GM12878 (cell line): Measurements from ENCODE around the gene MSL3. TPM values are rescaled to one million over a fixed set of nuclear protein-coding genes. Genes with fewer than 3 reads are reported as not detected.

Experiments used
- ATAC-seq: fragments of 200-7000 bp; cut with Tn5 transposase; 3 replicates; pipeline ENCODE4 v1.9.1; 2020; ENCODE audit warnings: mild to moderate bottlenecking, moderate library complexity
- BruUV-seq: library from RNA; stranded (reverse); fragments of 400-500 nt; replicated peaks from 2 replicates; lab custom pipeline; 2021; lab: Mats Ljungman, UMichigan
- CTCF ChIA-PET: fragments of 300-600 bp; sonication (Branson Sonifier 250); formaldehyde crosslinking; extraction: SDS; loops from one replicate; lab custom pipeline; 2021; ENCODE audit warnings: inconsistent platforms; lab: Yijun Ruan, JAX
- POLR2A ChIA-PET: fragments of 350-600 bp; formaldehyde crosslinking; extraction: SDS; loops from one replicate; lab custom pipeline; 2021; ENCODE audit warnings: inconsistent platforms; lab: Charles Lee
- RAD21 ChIA-PET: fragments of 300-600 bp; sonication (Branson Sonifier 250); formaldehyde crosslinking; loops from one replicate; lab custom pipeline; 2023; ENCODE audit warnings: antibody characterized with exemption; ENCODE audit not compliant: unreplicated experiment; lab: Charles Lee
- SMC1A ChIA-PET: fragments of 300-600 bp; sonication (Branson Sonifier 250); formaldehyde crosslinking; loops from one replicate; lab custom pipeline; 2023; ENCODE audit not compliant: unreplicated experiment, uncharacterized antibody; lab: Charles Lee
- DNase-seq: peaks from one replicate; pipeline ENCODE4 v3.0.0-alpha.2; 2011; ENCODE audit warnings: low read depth, low spot score
- FAIRE-seq: peaks from 3 replicates; lab custom pipeline; 2011; peaks lifted over from hg19 to GRCh38; lab: Jason Lieb, UNC
- H2AFZ ChIP-seq: 2 replicates; pipeline ENCODE4 v1.6.0; 2011; ENCODE audit warnings: low read depth, low read length, control low read depth; ENCODE audit not compliant: control insufficient read depth
- H3K27ac ChIP-seq: 2 replicates; pipeline ENCODE4 v1.5.1; 2011; ENCODE audit warnings: control low read depth; ENCODE audit not compliant: control insufficient read depth, insufficient read depth
- H3K27me3 ChIP-seq, 2 experiments: replicated peaks in 1 of 2; 2 replicates each; pipeline versions ENCODE4 v1.6.0 to v1.6.1; 2011; ENCODE audit warnings: low read length in 1 of 2; ENCODE audit not compliant: control insufficient read depth in 2 of 2, insufficient read depth in 2 of 2
- H3K36me3 ChIP-seq, 2 experiments: 2 replicates each; pipeline ENCODE4 v1.5.1; 2011; ENCODE audit warnings: low read length in 1 of 2; ENCODE audit not compliant: control insufficient read depth in 2 of 2, insufficient read depth in 2 of 2
- H3K4me1 ChIP-seq: 2 replicates; pipeline ENCODE4 v1.6.1; 2011; ENCODE audit warnings: mild to moderate bottlenecking, low read length, moderate library complexity, mixed read lengths; ENCODE audit not compliant: control insufficient read depth, insufficient read depth
- H3K4me2 ChIP-seq: 2 replicates; pipeline ENCODE4 v1.6.0; 2011; ENCODE audit warnings: control low read depth; ENCODE audit not compliant: control insufficient read depth, insufficient read depth
- H3K4me3 ChIP-seq: fragments of 200-600 bp; sonication (generic); 2 replicates; pipeline ENCODE4 v1.5.1; 2016
- H3K79me2 ChIP-seq: 2 replicates; pipeline ENCODE4 v1.6.0; 2011; ENCODE audit warnings: low read length; ENCODE audit not compliant: control insufficient read depth, insufficient read depth
- H3K9ac ChIP-seq: 2 replicates; pipeline ENCODE4 v1.8.0; 2011; ENCODE audit warnings: low read length, control low read depth, mixed read lengths; ENCODE audit not compliant: control insufficient read depth, insufficient read depth
- H3K9me3 ChIP-seq: replicated peaks from 3 replicates; pipeline ENCODE4 v1.5.1; 2011; ENCODE audit warnings: mild to moderate bottlenecking, low read length; ENCODE audit not compliant: control insufficient read depth, insufficient read depth
- H4K20me1 ChIP-seq: 2 replicates; pipeline ENCODE4 v1.6.0; 2011; ENCODE audit not compliant: control insufficient read depth, insufficient read depth
- CREB1 ChIP-seq: IDR thresholded peaks from 2 replicates; pipeline ENCODE4 v1.6.1; 2012; ENCODE audit warnings: low read depth, mild to moderate bottlenecking, inconsistent platforms
- CREM ChIP-seq: IDR thresholded peaks from 2 replicates; pipeline ENCODE4 v1.6.1; 2014; ENCODE audit warnings: antibody characterized with exemption, low read depth
- EP300 ChIP-seq, 2 experiments: fragments of 150-350 bp in 1 of 2; IDR thresholded peaks; 2 replicates each; pipeline ENCODE4 v1.6.1; 2011 to 2012; ENCODE audit warnings: low read depth in 2 of 2, low read length in 2 of 2, borderline replicate concordance in 1 of 2, improper control_type of control experiment in 1 of 2, inconsistent platforms in 1 of 2; ENCODE audit not compliant: control insufficient read depth in 1 of 2
- FOXK2 ChIP-seq: fragments of 450-650 bp; IDR thresholded peaks from 2 replicates; pipeline ENCODE4 v1.6.1; 2017; ENCODE audit warnings: mild to moderate bottlenecking, moderate library complexity
- HCFC1 ChIP-seq: fragments of 150-350 bp; IDR thresholded peaks from 2 replicates; pipeline ENCODE4 v1.6.1; 2014; ENCODE audit warnings: low read length
- NBN ChIP-seq: fragments of 450-650 bp; IDR thresholded peaks from 2 replicates; pipeline ENCODE4 v1.6.1; 2016
- PBX3 ChIP-seq: IDR thresholded peaks from 2 replicates; pipeline ENCODE4 v1.6.1; 2011; ENCODE audit warnings: mild to moderate bottlenecking, low read depth, low read length, moderate library complexity; ENCODE audit not compliant: insufficient replicate concordance
- RCOR1 ChIP-seq: conservative IDR thresholded peaks from 2 replicates; pipeline ENCODE4 v1.6.1; 2012; ENCODE audit warnings: low read depth, low read length, improper control_type of control experiment
- RUNX3 ChIP-seq: IDR thresholded peaks from 2 replicates; pipeline ENCODE4 v1.6.1; 2012; ENCODE audit warnings: low read length, inconsistent platforms
- SMAD5 ChIP-seq: IDR thresholded peaks from 2 replicates; pipeline ENCODE4 v1.6.1; 2016; ENCODE audit warnings: antibody characterized with exemption, low read depth
- SMARCA5 ChIP-seq: fragments of 450-650 bp; IDR thresholded peaks from 2 replicates; pipeline ENCODE4 v1.6.1; 2017; ENCODE audit warnings: mild to moderate bottlenecking
- ZBTB4 ChIP-seq: fragments of 450-650 bp; formaldehyde crosslinking; IDR thresholded peaks from 2 replicates; pipeline ENCODE4 v1.4.0; 2022; ENCODE audit warnings: mild to moderate bottlenecking, moderate library complexity
- ZZZ3 ChIP-seq: IDR thresholded peaks from 2 replicates; pipeline ENCODE4 v1.6.1; 2011; ENCODE audit warnings: low read depth; ENCODE audit not compliant: control insufficient read depth, insufficient read length
- WGBS: methylation state at CpG from one replicate; pipeline ENCODE4 v1.1.6; 2016; ENCODE audit warnings: low lambda C conversion rate; ENCODE audit not compliant: insufficient replicate concordance, insufficient coverage; ENCODE audit errors: missing lambda C conversion rate; 5-methylcytosine and 5-hydroxymethylcytosine counted together
- in situ Hi-C: fragments of 300-500 bp; cut with MboI; formaldehyde crosslinking; loops from 9 replicates; pipeline ENCODE4 v1.14.3; 2018; ENCODE audit warnings: mixed read lengths
- intact Hi-C: fragments of 100-400 bp; cut with micrococcal nuclease; formaldehyde crosslinking; loops from one replicate; pipeline ENCODE4 v1.14.2; 2022; ENCODE audit not compliant: unreplicated experiment
- polyA plus RNA-seq, 11 experiments: library from polyadenylated mRNA; depleted of rRNA in 4 of 11; unstranded in 6 of 11; stranded (reverse) in 5 of 11; fragments of >200 nt; fragmentation: Nextera tagmentation in 4 of 11; fragmentation: Illumina TruSeq in 1 of 11; extraction: Ambion mirVana in 4 of 11; extraction: Trizol in 1 of 11; gene quantifications; 1 replicate in 1 of 11; 2 replicates in 10 of 11; pipeline versions ENCODE4 v1.2.1 to v1.2.3, GENCODE V29; 2011 to 2016; ENCODE audit warnings: inconsistent platforms in 2 of 11, missing spikeins in 2 of 11, low read depth in 1 of 11
- total RNA-seq, 4 experiments: library from RNA; depleted of rRNA in 3 of 4; stranded (reverse); fragments of >200 nt in 3 of 4; fragmentation: Illumina TruSeq in 1 of 4; extraction: Trizol in 1 of 4; gene quantifications; 2 replicates each; pipeline versions ENCODE4 v1.2.1 to v1.2.3, GENCODE V29; 2013 to 2021

The MSL3 gene
- total and polyA plus RNA-seq, 10 of the 15 experiments (the other 5 are each of a cell fraction or from before 2014, with no cell fraction given), result 28.4 to 438 (median 40.7) TPM

- BruUV-seq, result no TSS peak
- no peak overlapping the region for H3K4me2 ChIP-seq
- ATAC-seq (peak; percentile 34), DNase-seq (no peak), FAIRE-seq (no peak)
- intact Hi-C loops (no loop called here), in situ Hi-C loops (no loop called here)
- ChIA-PET SMC1A (interaction anchor here (1.0 to 4.4 kb wide), 8 partner anchors 8 to 1123 kb away, joined by 3 to 36 read pairs (median 4); no protein-coding TSS in a partner anchor), CTCF (interaction anchor here (1.3 to 4.9 kb wide), 3 partner anchors 9 to 14 kb away, joined by 4 to 31 read pairs (median 15); no protein-coding TSS in a partner anchor), POLR2A (interaction anchor here (1.3 to 2.7 kb wide), 2 partner anchors 13 to 14 kb away, joined by 3 to 8 read pairs; no protein-coding TSS in a partner anchor), RAD21 (interaction anchor here (0.9 to 2.5 kb wide), 9 partner anchors 9 to 210 kb away, joined by 3 to 14 read pairs (median 4); no protein-coding TSS in a partner anchor)
- H3K9ac ChIP-seq, result no peak overlapping the region
- no peaks in the 10 kb centered on the region; the same call in 2 of the 3 replicates for H3K9me3 ChIP-seq
- TF ChIP-seq RUNX3 (peak; percentile 31; the same call in 1 of the 2 replicates), CREB1 (peak; percentile 37; the same call in 1 of the 2 replicates), CREM (0 out of 2 replicates have a peak, but pooled peaks have one; percentile 10), PBX3 (no peak)
- H3K79me2 ChIP-seq, result no peaks in the 10 kb centered on the region
- H3K27me3 ChIP-seq, result no peaks in the 10 kb centered on the region
- H3K36me3 ChIP-seq, result no peaks in the 10 kb centered on the region
- 62% methylated on average over 4 of the region's 4 CpGs for WGBS
- H3K27ac ChIP-seq, result no peak overlapping the region
- no peak overlapping the region for H3K4me3 ChIP-seq
- no peaks in the 10 kb centered on the region for H4K20me1 ChIP-seq
- no peaks in the 10 kb centered on the region; the same call in 1 of the 2 replicates for H3K4me1 ChIP-seq
- H2AFZ ChIP-seq, result no peak overlapping the region
Measured at GRCh38 chrX:11750694-11751093, 7.3 kb upstream of the MSL3 start.

GRCh38 chrX:11751261-11751660, 6.8 kb upstream of the MSL3 start:
- ChIA-PET RAD21 (interaction anchor here (0.9 to 2.5 kb wide), 11 partner anchors 9 to 210 kb away, joined by 3 to 14 read pairs (median 4); no protein-coding TSS in a partner anchor), POLR2A (interaction anchor here (1.3 to 2.9 kb wide), 4 partner anchors 8 to 15 kb away, joined by 3 to 15 read pairs (median 8); no protein-coding TSS in a partner anchor), CTCF (interaction anchor here (1.2 to 4.9 kb wide), 6 partner anchors 10 to 210 kb away, joined by 4 to 31 read pairs (median 8); no protein-coding TSS in a partner anchor)
- Histone ChIP-seq H4K20me1 (no peaks in the 10 kb centered on the region), H3K4me1 (no peaks in the 10 kb centered on the region), H3K27ac (no peak overlapping the region), H3K4me3 (no peak overlapping the region), H3K9me3 (no peaks in the 10 kb centered on the region; the same call in 2 of the 3 replicates), H3K79me2 (no peaks in the 10 kb centered on the region), H3K9ac (no peak overlapping the region), H3K27me3 (no peaks in the 10 kb centered on the region), H2AFZ (no peak overlapping the region)
- in situ Hi-C loops, result no loop called here
- intact Hi-C loops, result no loop called here
- TF ChIP-seq ZBTB4 (CRISPR knock-in tag) (no peak), HCFC1 (no peak), FOXK2 (no peak), SMAD5 (no peak), NBN (0 out of 2 replicates have a peak, but pooled peaks have one; percentile 13), SMARCA5 (0 out of 2 replicates have a peak, but pooled peaks have one; percentile 18), ZZZ3 (no peak), EP300 (IDR thresholded peaks at IDR 0.05; ENCODE audit: borderline replicate concordance in 1 of 2, control insufficient read depth in 1 of 2, low read depth in 2 of 2, low read length in 2 of 2) (peak in 1 of 2 experiments; percentile 15; a peak in 1 of 4 replicates), RCOR1 (no peak)
- TF ChIP-seq, all 136 proteins: peak for 3
- ATAC-seq, result peak; percentile 59
- SMC1A ChIA-PET, result interaction anchor here (0.7 to 4.4 kb wide), 13 partner anchors 8 to 1123 kb away, joined by 3 to 36 read pairs (median 4); no protein-coding TSS in a partner anchor
- no TSS peak for BruUV-seq
- no peak for FAIRE-seq
- no peak for DNase-seq
- Histone ChIP-seq H3K36me3 (no peaks in the 10 kb centered on the region), H3K4me2 (no peak overlapping the region)
